Ovary (tissue), 9 donors: ENCODE measurements around the gene IL4. TPM values are rescaled to one million over a fixed set of nuclear protein-coding genes. Genes with fewer than 3 reads are reported as not detected.

Experiments used
- DNase-seq, 5 donors: peaks; one replicate each; pipeline ENCODE4 v3.0.0-alpha.2; 2019 to 2020
- H3K27ac ChIP-seq, 2 donors: fragments of 200-600 bp; one replicate each; pipeline versions ENCODE4 v1.5.1 to v1.8.0; 2019 to 2022
- H3K27me3 ChIP-seq: fragments of 200-600 bp; one replicate; pipeline ENCODE4 v1.8.0; 2022
- H3K36me3 ChIP-seq: fragments of 200-600 bp; sonication (generic); one replicate; pipeline ENCODE4 v1.5.1; 2019
- H3K4me1 ChIP-seq: one replicate; pipeline ENCODE4 v1.8.1; 2013; ENCODE audit warnings: mild to moderate bottlenecking, moderate library complexity; ENCODE audit not compliant: insufficient read depth
- H3K4me3 ChIP-seq: fragments of 200-600 bp; sonication (generic); one replicate; pipeline ENCODE4 v1.5.1; 2017
- H3K9me3 ChIP-seq, 2 donors: fragments of 200-600 bp in 1 of 2; sonication (generic) in 1 of 2; one replicate each; pipeline versions ENCODE4 v1.5.1 to v1.8.1; 2013 to 2019; ENCODE audit warnings: mild to moderate bottlenecking in 1 of 2, moderate library complexity in 1 of 2
- EP300 ChIP-seq: sonication (generic); formaldehyde crosslinking; IDR thresholded peaks from one replicate; pipeline ENCODE4 v1.6.1; 2017; ENCODE audit warnings: antibody characterized with exemption
- POLR2A ChIP-seq: fragments of 450-650 bp; IDR thresholded peaks from one replicate; pipeline ENCODE4 v1.6.1; 2017; ENCODE audit warnings: antibody characterized with exemption, mild to moderate bottlenecking, moderate library complexity
- WGBS, 3 donors: extraction: QIAGEN DNeasy Blood & Tissue Kit in 1 of 3; methylation state at CpG; one replicate each; pipeline versions ENCODE4 v1.1.5 to v1.1.7; 2013 to 2017; 5-methylcytosine and 5-hydroxymethylcytosine counted together
- intact Hi-C, 4 donors: fragments of 100-400 bp; cut with DNase I; formaldehyde crosslinking; loops; one replicate each; pipeline versions ENCODE4 v1.11.0 to v1.15.1; 2022 to 2023
- polyA plus RNA-seq, 2 donors: library from polyadenylated mRNA; stranded (reverse); fragments of 200-250 nt in 1 of 2; fragments of 350-450 nt in 1 of 2; fragmentation: Illumina TruSeq in 1 of 2; extraction: RNeasy Lipid Tissue Mini Kit (QIAGEN cat#74804) in 1 of 2; gene quantifications; one replicate each; pipeline ENCODE4 v1.2.3, GENCODE V29; 2013 to 2014
- total RNA-seq, 7 donors: library from RNA; depleted of rRNA in 2 of 7; stranded (reverse); fragments of >200 nt in 2 of 7; fragmentation: NEBNext Ultra II Directional in 3 of 7; extraction: Animal tissue kit (Norgen Biotek cat#: 25700) in 3 of 7; gene quantifications; one replicate each; pipeline versions ENCODE4 v1.1.0 to v1.2.4, GENCODE V29; 2016 to 2023
- TF ChIP-seq, protein P1 (sequence below), 3 donors: fragments of 450-650 bp in 2 of 3; fragments of 200-600 bp in 1 of 3; IDR thresholded peaks; one replicate each; pipeline versions ENCODE4 v1.5.1 to v1.8.0; 2016 to 2022; ENCODE audit warnings: antibody characterized with exemption in 3 of 3, mild to moderate bottlenecking in 1 of 3
- donor health status: DM: no; HTN: no; CAD: no; lungs with moderate emphysema.
- donor health status: DM: no; HTN: no; CAD: no.
- donor health status: Bipolar disorder and iron deficiency.
- donor health status: DM: yes; HTN: yes; CAD: no.
- donor health status: DM: no; HTN: no; CAD: no.
- donor health status: DM: yes; HTN: yes; CAD: no.

Gene IL4
- total and polyA plus RNA-seq, 9 donors, result not detected

- no peaks in the 10 kb centered on the region for H3K9me3 ChIP-seq
- no peak for DNase-seq
- intact Hi-C loops, result no loop called here
- H3K4me1 ChIP-seq, result peaks cover 4% of the 10 kb centered on the region
- no peak overlapping the region for H3K27ac ChIP-seq
- no peaks in the 10 kb centered on the region for H3K36me3 ChIP-seq
- no peaks in the 10 kb centered on the region for H3K27me3 ChIP-seq
- no peak overlapping the region for H3K4me3 ChIP-seq
- WGBS, 3 donors, result 69 to 72% (median 71%) methylated on average over 12 of the region's 12 CpGs
- TF ChIP-seq, protein P1, sequence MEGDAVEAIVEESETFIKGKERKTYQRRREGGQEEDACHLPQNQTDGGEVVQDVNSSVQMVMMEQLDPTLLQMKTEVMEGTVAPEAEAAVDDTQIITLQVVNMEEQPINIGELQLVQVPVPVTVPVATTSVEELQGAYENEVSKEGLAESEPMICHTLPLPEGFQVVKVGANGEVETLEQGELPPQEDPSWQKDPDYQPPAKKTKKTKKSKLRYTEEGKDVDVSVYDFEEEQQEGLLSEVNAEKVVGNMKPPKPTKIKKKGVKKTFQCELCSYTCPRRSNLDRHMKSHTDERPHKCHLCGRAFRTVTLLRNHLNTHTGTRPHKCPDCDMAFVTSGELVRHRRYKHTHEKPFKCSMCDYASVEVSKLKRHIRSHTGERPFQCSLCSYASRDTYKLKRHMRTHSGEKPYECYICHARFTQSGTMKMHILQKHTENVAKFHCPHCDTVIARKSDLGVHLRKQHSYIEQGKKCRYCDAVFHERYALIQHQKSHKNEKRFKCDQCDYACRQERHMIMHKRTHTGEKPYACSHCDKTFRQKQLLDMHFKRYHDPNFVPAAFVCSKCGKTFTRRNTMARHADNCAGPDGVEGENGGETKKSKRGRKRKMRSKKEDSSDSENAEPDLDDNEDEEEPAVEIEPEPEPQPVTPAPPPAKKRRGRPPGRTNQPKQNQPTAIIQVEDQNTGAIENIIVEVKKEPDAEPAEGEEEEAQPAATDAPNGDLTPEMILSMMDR (IDR thresholded peaks at IDR 0.05), result no peak
- no peak for TF ChIP-seq POLR2A
- TF ChIP-seq EP300, result no peak
Observed at GRCh38 chr5:132656774-132657355, 16.9 kb upstream of the IL4 start.

DNA sequence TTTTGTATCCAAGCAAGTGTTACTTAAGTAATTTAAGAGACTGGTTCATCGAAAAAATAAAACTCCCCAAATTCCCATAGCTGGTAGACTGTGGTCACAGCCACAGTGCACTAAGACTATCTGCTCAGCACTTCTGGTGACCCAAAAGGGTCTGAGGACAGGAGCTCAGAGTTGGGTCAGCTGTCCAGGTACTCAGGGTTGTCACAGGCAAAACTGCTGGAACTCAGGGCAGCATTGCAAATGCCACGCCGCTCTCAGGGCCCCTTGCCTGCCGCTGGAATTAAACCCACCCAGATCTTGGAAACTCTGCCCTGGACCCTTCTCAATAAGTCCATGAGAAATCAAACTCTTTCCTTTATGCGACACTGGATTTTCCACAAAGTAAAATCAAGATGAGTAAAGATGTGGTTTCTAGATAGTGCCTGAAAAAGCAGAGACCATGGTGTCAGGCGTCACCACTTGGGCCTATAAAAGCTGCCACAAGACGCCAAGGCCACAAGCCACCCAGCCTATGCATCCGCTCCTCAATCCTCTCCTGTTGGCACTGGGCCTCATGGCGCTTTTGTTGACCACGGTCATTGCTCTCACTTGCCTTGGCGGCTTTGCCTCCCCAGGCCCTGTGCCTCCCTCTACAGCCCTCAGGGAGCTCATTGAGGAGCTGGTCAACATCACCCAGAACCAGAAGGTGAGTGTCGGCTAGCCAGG, 16.0 kb upstream of the IL4 start, which contains the start of gene IL13:
TSS of gene IL13 (plus strand) at position 498 of the 705 bp plus-strand sequence. CDS start at position 512, 14 bp downstream.
- Histone ChIP-seq H3K27me3 (no peaks in the 10 kb centered on the region), H3K4me3 (no peak within 1 kb of the TSS), H3K27ac (no peak within 1 kb of the TSS), H3K4me1 (peaks cover 4% of the 10 kb centered on the region), H3K36me3 (no peaks in the 10 kb centered on the region), H3K9me3 (no peaks in the 10 kb centered on the region)
- WGBS, 3 donors, result 96 to 97% (median 96%) methylated on average over 12 of the region's 12 CpGs
- DNase-seq, result no peak
- TF ChIP-seq POLR2A (no peak), EP300 (no peak)
- TF ChIP-seq, protein P1 (IDR thresholded peaks at IDR 0.05), result no peak
- intact Hi-C loops, result no loop called here

DNA sequence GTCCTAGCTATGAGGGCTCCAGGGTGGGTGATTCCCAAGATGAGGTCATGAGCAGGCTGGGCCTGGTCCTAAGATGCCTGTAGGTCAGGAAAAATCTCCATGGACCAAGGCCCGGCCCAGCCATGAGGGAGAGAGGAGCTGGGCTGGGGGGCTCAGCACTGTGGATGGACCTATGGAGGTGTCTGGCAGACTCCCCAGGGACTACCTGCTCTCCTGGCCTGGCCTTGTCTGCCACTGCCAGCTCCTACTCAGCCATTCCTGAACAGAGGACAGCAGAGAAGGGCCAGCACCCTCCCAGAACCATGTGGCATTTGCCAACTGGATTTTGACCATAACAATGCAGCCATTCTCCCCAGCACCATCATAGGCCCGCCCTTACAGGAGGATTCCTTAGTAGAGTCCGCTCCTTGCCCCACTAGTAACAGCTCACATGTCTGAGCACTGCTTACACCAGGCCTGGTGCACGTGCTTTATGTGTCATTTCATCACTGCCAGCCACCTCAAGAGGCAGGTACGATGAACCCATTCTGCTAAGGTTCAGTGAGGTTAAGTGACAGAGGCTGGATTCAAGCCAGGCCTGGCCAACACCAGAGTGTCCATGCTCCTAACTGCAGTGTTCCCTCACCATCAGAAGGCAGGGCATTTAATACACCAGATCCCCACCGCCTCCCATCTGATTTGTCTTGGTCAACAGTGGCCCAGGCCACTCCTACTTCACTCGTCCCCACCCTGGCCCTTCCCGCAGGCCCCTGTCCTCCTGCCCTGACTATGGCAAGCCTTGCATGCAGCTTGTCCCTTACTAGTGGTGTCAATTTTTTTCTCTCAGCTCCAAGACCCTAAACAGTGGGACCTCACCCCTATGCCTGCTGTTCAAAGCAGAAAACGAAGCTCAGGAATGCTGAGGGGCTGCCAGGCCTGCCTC, 15.1 kb upstream of the IL4 start:
- Histone ChIP-seq H3K9me3 (no peaks in the 10 kb centered on the region), H3K27me3 (no peaks in the 10 kb centered on the region), H3K4me3 (no peak overlapping the region), H3K27ac (no peak overlapping the region), H3K36me3 (no peaks in the 10 kb centered on the region), H3K4me1 (peaks cover 4% of the 10 kb centered on the region)
- intact Hi-C loops, result no loop called here
- no peak for DNase-seq
- TF ChIP-seq EP300 (no peak), POLR2A (no peak)
- TF ChIP-seq, protein P1 (IDR thresholded peaks at IDR 0.05), result no peak
- 90 to 94% (median 92%) methylated on average over 9 of the region's 9 CpGs for WGBS, 3 donors
